DMS53 treated with DMSO at 0.1 percent for 48 hours (cell line): ENCODE data around the gene ATP2A2.
"Not testable (repeated sequence)": the region's sequence is repeated elsewhere in the genome, so short reads cannot be mapped to it uniquely, and the experiment has no call there.

Source experiments
- DNase-seq: peaks from one replicate; lab custom pipeline; 2025; ENCODE audit not compliant: unreplicated experiment; lab: John Stamatoyannopoulos, UW

The ATP2A2 gene

GRCh38 chr12:110365489-110366320 is 84.7 kb downstream of the ATP2A2 start:
- no peak for DNase-seq

GRCh38 chr12:110366321-110367142 is 85.5 kb downstream of the ATP2A2 start:
- no peak for DNase-seq

GRCh38 chr12:110367181-110367864 is 86.3 kb downstream of the ATP2A2 start:
- DNase-seq = no peak

GRCh38 chr12:110369992-110370391 is 88.9 kb downstream of the ATP2A2 start:
- DNase-seq = no peak

- no peak for DNase-seq
These were observed 89.7 kb downstream of the ATP2A2 start for GRCh38 chr12:110370732-110371231.

GRCh38 chr12:110371408-110372055 is 90.5 kb downstream of the ATP2A2 start:
- no peak for DNase-seq

GRCh38 chr12:110372056-110372425 is 91.0 kb downstream of the ATP2A2 start:
- no peak for DNase-seq

- no peak for DNase-seq
These were observed 92.0 kb downstream of the ATP2A2 start for GRCh38 chr12:110373025-110373424.

GRCh38 chr12:110373425-110373824 is 92.4 kb downstream of the ATP2A2 start:
- no peak for DNase-seq

GRCh38 chr12:110373962-110374611 is 93.0 kb downstream of the ATP2A2 start:
- DNase-seq = no peak

- not testable (repeated sequence) for DNase-seq
These were observed 97.2 kb downstream of the ATP2A2 start for GRCh38 chr12:110378131-110378790.

GRCh38 chr12:110379197-110379596 is 98.2 kb downstream of the ATP2A2 start:
- DNase-seq = no peak

- no peak for DNase-seq
These were observed 98.6 kb downstream of the ATP2A2 start for GRCh38 chr12:110379631-110380030.

GRCh38 chr12:110382683-110383082 is 101.6 kb downstream of the ATP2A2 start:
- DNase-seq = no peak
